HG03159 (cell line): Measurements from ENCODE around the gene PGRMC2.
"Not testable (repeated sequence)": the region's sequence is repeated elsewhere in the genome, so short reads cannot be mapped to it uniquely, and the experiment has no call there.

ENCODE experiments used
- ATAC-seq: cut with Tn5 transposase; IDR thresholded peaks from one replicate; pipeline ENCODE4 v1.9.1; 2021; ENCODE audit warnings: mild to moderate bottlenecking, moderate library complexity; ENCODE audit not compliant: unreplicated experiment

Gene PGRMC2

DNA sequence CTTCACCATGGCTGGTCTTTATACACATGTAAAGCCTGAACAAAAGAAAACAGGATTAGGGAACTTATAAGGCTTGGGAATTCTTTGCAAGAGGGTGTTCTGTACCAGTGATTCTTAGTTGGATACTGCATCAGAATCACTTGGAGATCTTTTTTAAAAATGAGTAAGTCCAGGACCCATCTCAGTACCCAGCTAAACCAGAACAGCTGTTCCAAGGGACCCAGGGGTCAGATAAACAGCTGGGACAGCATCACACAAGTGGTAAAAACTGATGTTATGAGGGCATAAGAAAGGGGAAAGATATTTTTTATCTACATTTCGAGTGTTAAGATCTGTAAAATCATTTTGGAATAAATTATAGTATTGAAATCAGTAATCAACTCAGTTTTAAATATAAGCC is 16.1 kb downstream of the PGRMC2 start:
- no peak for ATAC-seq

DNA sequence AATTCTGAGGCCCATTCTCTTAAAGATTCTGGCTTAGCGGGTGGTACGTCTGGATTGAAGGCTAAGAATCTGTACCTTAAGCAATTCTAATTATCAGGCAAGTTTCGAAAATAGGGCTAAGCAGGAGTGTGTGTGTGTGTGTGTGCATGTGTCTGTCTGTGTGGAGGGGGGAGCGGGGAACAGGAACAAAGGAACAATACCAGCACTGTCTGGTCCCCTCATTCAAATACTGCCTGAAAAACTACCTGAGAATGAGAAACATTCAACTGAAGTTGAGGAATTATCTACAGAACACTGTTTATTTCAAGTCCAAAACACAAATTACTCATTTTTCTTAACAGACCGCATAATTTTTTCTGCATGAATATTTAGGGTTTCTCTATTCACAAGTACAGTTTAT is 18.6 kb downstream of the PGRMC2 start:
- ATAC-seq = no peak

DNA sequence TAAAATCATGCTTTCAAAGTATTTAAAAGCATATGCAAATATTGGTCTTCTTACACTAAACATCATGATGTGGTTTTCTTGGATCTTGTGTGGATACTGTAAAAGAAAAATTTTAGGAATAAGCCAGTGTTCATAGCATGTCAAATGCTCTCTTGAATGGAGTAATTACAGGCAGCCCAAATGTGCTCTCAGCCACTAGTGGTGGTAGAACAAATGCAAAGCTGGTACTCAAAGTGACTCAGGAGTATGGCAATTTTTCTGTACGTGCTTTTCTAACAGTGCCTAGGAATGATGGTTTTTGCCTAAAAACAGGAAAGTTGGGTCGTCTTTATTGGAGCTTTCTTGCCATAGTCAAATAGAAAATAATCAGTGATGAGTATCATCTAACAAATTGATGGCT is 19.9 kb downstream of the PGRMC2 start:
- ATAC-seq = no peak

DNA sequence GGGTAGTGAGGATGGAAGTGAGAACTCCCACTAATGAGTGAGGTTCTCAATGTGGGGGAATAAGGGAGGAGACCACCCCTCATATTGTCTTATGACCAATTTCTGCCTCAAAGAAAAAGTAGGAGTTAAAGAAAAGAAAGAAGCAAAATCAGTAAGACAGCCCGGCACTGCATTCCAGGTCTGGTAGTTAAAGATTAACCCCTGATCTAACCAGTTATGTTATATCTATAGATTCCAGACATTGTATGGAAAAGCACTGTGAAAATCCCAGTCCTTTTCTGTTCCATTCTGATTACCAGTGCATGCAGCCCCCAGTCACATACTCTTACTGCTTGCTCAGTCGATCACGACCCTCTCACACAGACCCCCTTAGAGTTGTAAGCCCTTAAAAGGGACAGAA is 20.4 kb downstream of the PGRMC2 start:
- not testable (repeated sequence) for ATAC-seq

DNA sequence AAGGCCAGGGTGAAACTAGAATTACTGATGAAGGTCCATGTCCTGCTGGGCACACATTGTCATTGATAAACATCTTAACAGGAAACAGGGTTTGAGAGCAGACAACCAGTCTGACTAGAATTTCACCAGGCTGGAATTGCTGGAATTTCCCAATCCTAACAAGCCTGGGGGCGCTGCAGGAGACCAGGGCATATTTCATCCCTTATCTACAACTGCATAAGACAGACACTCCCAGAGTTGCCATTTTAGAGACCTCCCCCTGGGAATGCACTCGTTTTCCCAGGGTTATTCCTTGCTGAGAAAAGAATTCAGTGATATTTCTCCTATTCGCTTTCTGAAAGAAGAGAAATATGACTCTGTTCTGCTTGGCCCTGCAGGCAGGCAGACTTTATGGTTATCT is 22.1 kb downstream of the PGRMC2 start:
- ATAC-seq = not testable (repeated sequence)

DNA sequence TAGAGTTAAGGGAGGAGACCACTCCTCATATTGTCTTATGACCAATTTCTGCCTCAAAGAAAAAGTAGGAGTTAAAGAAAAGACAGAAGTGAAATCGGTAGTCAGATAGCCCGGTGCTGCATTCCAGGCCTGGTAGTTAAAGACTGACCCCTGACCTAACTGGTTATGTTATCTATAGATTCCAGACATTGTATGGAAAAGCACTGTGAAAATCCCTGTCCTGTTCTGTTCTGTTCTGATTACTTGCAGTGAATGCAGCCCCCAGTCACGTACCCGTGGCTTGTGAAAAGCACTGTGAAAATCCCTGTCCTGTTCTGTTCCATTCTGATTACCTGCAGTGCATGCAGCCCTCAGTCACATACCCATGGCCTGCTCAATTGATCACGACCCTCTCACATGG is 27.7 kb downstream of the PGRMC2 start:
- ATAC-seq = not testable (repeated sequence)

DNA sequence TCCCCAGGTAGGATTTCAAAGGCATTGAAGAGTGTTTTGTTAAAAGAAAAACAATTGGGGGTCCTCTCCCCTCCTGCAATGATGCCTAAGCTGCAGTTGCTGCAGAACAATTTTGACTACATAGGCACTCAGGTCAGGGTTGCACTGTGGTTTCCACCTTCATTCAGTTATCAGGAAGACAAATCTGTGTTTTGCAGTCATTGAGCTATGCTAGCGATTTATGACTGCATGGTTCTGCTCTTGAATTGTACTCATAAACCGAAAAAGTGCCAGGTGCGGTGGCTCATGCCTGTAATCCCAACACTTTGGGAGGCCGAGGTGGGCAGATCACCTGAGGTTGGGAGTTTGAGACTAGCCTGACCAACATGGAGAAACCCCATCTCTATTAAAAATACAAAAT is 29.4 kb downstream of the PGRMC2 start:
- ATAC-seq = not testable (repeated sequence)

DNA sequence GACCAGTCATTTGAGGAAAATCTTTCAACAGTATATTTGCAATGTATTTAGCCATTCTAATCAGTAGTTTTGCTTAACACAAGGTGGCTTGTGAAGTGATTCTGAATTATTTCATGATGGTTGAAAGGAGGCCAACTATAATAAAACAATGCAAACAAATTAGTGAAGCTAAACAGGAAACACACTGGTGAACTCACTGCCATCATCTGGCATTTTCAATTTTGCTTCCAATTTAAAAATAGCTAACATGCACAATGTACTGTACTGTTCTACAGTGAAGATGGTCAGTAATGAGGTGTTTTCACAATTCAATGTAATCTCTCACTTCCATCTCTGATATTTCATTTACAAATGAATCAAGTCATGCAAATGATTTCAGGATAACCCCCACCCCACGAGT is 31.1 kb downstream of the PGRMC2 start:
- no peak for ATAC-seq

DNA sequence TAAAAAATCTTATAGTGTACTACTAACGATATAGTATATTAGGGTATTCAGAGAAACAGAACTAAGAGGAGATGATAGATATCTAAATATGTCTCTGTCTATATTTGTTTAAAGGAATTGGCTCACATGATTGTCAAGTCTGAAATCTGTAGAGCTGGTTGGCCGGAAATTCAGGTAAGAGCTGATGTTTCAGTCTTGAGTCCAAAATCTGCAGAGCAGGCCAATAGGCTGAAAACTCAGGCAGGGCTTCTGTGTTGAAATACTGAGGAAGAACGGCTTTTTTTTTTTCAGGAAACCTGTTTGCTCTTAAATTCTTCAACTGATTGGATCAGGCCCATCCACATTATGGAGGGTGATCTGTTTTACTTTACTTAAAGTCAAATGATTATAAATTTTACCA is 31.7 kb downstream of the PGRMC2 start:
- no peak for ATAC-seq

DNA sequence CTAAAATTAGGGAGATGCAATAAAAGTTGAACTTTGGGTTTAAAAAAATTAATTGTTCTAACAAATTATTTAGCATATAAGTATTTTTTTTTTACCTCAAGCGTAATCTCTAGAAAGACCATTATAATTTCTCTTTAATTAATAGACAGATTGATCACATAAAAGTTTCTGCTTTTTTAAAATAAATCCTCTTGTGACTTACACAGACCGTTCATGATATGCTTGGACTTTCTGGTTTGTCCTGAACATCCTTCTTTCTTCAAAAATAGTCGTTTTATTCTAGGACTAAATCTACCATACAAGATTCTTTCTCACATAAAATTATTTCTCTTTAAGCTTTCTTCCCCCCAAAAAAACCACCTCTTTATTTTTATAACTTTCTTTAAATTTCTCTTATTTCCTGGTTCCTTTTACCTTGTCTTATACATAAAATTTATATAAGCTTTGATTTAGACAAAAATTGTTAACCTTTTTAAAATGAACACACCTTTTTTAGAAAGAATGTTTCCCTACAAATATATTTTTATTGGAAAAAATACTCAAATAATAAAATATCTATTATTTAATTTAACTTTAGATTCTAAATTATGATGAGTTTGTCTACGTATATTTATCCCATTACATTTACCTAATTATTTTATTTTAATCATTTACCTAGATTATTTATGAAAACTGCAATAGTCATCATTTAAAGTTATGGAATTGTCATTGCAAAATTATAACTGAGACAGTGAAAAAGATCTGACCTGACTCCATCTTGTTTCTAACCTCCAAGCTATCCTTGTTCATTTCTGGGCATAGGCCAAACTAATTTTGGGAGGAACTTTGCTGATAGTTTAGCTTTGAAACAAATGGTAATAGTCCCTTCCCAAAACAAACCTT is 37.6 kb downstream of the PGRMC2 start:
- ATAC-seq = no peak

DNA sequence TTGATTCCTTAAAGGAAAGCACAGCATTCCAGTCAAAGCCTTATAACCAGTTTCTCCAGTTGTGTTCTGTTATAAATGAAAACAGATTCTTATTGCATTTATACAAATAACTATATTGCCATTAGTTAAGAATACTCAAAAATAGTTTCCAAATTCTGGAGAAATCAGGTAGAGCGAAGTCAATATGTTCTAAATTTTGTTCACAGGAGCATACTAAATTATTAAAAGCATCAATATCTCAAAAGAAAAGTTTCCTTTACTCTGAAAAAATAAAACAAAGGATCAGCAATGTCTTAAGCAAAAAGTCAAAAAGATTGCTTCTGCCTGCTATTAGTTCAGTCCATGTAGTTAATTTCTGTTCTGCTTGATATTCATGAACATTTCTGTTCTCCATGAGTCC is 39.7 kb downstream of the PGRMC2 start:
- no peak for ATAC-seq

DNA sequence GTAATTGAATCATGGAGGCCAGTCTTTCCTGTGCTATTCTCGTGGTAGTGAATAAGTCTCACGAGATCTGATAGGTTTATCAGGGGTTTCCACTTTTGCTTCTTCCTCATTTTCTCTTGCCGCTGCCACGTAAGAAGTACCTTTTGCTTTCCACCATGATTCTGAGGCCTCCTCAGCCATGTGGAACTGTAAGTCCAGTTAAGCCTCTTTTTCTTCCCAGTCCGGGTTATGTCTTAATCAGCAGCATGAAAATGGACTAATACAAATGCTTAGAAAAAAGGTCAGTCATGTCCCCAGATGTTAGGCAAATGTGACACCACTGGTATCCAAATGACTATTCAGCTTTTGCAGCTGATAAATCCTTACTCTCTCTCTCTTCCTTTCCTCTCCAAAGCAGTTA is 42.2 kb downstream of the PGRMC2 start:
- ATAC-seq = not testable (repeated sequence)

DNA sequence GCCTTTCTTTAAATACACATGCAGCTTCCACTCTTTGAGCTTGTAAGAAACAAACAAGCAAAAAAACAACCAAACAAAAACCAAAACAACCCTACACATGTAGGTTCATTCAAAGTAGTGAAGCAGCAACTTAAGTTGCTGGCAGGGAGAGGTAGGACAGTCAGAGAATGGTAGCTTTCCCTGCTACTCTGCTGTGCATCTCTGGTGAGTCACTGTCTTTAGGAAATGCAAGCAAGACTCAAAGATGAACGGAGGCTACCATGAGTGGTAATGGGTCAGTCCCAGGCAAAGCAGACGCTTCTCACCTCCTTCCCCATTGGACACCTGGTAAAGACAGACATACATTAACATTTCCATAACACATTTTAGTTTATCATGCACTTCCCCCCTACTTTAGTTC is 43.2 kb downstream of the PGRMC2 start:
- no peak for ATAC-seq

DNA sequence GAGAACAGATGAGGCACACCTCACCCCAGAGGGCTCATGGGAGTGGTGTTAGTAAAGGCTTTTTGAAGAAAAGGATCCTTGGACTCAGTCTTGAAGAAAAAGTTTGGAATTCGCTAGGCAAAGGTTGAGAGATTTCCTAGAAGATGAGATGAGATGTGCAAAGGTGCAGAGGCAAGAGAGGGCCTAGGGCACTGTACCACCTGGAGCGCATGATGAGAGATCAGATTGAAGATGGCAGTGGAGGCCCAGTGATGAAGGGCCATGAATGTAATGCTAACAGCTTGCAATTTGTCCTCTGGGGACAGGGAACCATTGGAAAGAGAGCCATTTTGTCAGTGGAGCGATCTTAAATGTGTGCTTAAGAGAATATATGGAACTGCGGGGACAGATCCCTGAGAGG is 45.0 kb downstream of the PGRMC2 start:
- no peak for ATAC-seq

DNA sequence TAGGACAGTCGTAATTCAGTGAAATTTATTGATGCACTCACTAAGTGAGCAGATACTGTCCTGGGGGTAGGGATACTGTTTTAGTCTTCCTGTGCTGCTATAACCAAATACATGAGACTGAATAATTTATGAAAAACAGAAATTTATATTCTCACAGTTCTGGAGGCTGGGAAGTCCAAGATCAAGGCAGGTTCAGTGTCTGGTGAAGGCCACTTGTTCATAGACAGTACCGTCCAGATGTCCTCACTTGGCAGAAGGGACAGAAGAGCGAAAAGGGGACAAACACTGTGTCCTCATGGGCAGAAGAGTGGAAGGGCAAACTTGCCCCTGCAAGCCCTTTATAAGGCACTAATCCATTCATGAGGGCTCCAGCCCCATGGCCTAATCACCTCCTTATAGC is 45.6 kb downstream of the PGRMC2 start:
- ATAC-seq = no peak

DNA sequence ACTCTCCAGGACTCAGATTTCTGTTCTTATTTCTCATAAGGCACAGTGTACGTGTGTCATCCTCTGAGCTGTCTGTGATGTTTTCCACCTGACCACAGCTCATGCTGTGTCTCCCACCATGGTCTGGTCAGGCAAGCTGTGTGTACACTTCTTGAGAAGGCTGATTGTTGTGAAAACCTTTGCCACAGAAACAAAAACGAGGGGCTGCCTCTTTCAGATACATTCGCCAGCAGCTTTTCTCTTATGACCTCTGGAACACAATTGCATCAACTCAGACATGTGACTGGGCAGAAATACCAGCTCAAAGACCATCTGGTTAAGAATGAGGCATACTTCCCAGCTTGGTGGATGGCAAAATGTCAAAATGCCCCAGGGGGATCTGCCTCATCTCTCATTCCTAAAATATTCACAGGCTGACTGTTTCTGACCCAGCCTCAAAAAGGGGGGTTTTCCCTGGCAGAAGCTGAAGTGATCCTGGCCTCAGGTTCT is 46.1 kb downstream of the PGRMC2 start:
- no peak for ATAC-seq

DNA sequence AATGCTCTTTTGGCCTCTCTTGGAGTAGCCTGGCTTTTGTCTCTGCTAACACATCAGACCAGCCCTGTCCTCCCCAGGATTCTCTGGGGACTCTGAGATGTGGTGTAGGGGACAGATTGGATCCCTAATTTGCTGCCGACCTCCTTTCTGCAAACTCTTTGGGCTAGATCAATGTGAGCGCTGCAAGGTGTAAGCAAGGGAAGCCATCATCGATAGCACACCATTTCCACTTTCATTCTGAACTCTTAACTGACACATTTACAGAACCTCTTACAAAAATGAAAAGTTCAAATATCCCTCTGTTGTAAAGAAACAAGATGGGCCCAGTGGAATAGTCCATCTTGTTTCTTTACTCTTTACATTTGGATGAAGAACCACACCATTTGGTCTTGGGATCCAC is 46.6 kb downstream of the PGRMC2 start:
- no peak for ATAC-seq

DNA sequence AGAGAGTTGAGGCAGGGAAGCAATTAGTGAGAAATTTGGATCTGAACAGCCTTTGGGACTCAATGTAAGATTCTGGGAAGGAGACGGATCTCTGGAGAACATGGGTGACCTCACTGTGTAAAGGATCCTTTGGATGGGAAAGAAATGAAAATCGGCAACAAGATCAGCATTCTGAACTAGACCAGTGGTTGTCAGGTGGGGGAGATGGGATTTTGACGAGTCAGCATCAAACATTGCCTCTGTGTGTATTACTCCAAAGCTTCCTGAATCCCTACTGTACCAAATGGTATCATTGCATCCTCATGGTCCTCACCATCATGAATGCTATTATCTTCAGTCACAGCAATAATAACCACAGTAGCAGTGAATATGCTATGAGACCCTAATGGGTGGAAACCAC is 52.8 kb downstream of the PGRMC2 start:
- ATAC-seq = no peak

DNA sequence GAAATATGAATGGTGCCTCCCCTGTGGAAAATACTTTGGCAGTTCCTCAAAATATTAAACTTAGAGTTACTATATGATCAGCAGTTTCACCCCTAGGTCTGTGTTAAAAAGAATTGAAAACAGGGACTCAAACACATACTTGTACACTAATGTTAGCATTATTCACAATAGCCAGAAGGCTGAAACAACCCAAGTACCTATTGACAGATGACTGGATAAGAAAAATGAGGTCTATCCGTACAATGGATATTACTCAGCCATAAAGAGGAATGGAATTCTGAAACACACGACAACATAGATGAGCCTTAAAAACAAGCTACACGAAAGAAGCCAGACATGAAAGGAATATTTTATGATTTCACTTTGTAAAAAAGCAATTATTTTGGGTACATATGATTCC is 54.9 kb downstream of the PGRMC2 start:
- no peak for ATAC-seq

DNA sequence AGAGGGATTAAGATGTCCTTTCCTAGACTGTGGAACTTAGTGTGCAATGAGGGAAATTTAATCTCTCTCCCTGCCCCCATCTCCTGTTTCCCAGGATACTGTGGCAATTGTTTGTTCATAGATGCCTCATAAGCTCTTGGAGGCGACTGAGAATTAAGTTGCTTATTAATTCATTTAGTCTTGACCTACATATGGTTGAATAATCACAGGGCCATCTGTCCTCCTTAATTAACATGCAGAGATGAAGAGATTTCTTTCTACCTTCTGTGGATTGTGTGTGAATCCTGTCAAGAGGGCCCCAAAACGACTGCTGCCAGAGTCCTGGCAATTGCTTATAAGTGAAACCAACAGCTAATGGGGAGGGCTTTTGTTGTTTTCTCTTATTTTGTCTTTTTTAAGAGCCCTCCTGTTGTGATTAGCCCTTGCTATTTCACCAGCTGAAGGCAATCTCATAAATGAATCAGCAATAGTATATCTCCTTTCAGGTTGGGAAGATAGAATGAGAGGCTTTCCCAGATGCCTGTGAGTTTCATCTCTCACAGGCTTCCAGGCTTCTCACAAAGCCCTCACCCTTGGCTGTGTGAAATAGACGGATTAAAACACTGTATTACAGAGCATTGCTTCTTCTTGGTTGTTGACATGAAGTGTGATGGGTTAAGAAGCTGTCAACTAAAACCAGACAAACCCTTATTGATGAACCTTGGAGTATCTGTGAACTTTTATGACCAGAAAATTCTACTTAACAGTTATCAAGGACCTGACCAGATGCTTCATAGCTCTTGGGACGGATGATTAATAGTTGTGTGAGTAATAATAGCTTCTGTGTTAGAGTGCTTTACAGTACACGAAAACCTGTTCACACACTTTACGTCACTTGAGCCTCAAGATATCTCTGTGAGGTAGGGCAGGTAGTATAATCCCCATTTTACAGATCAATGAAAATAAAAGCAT is 58.5 kb downstream of the PGRMC2 start:
- ATAC-seq = no peak

DNA sequence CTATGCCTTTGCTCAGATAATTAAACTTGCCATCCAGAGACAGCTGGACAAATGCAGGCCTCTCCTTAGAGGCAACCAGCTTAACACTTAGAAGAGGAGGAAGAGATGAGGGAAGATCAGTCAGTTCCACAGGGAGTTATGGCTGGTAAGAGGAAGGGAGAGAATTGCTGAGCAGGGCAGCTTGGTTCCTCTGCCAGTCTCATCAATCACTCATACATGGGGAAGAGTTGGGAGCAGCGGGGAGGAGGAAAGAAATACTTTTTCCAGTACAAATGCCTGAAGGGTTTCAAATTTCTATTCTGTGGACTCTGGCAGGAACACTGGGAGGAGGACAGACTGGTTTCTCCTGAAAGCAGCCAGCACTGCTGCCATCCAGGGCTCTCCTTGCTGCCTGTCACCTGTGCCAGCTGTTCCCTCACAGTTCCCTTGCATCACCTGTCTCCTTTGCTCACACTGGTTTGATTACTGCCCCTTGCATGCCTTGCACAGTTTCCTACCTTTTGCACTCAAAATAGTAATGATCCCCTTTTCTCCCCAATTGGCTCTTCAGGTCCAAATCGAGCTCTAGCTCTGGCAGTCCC is 59.5 kb downstream of the PGRMC2 start:
- no peak for ATAC-seq
